ENCODE data around the gene VWA3B. TPM values are rescaled to one million over a fixed set of nuclear protein-coding genes. Genes with fewer than 3 reads are reported as not detected.

VWA3B gene
- total and polyA plus RNA-seq, 2 of the 4 experiments (the other 2 are of a cell fraction) = not detected

GRCh38 chr2:98309580-98309979, 222.6 kb downstream of the VWA3B start:
- Histone ChIP-seq H3K4me1 (ENCODE audit: control insufficient read depth, insufficient read depth, low read length) (no peaks in the 10 kb centered on the region), H2BK20ac (ENCODE audit: low read depth, low read length) (no peak overlapping the region), H3K27ac (ENCODE audit: insufficient read depth, low read length) (no peak overlapping the region), H3K9ac (ENCODE audit: low read depth, low read length) (no peak overlapping the region), H3K56ac (ENCODE audit: extremely low read depth, insufficient read depth, low read length) (no peak overlapping the region), H4K20me1 (ENCODE audit: insufficient read depth, low read length) (no peaks in the 10 kb centered on the region), H2AK5ac (ENCODE audit: low read depth, low read length) (no peak overlapping the region), H3K4ac (ENCODE audit: low read depth, low read length) (no peak overlapping the region), H3K27me3 (ENCODE audit: control insufficient read depth, insufficient read depth, low read length) (peaks cover 8% of the 10 kb centered on the region), H3K79me1 (ENCODE audit: low read depth in 1 of 2, low read length in 2 of 2) (no peaks in the 10 kb centered on the region), H3K14ac (replicated peaks; ENCODE audit: low read depth, low read length) (no peak overlapping the region), H3K23ac (ENCODE audit: low read depth, low read length) (no peak overlapping the region), H3K18ac (ENCODE audit: low read depth, low read length) (no peak overlapping the region), H3K9me3 (ENCODE audit: control insufficient read depth, insufficient read depth, low read length) (no peaks in the 10 kb centered on the region), H2BK5ac (ENCODE audit: low read depth, low read length, poor library complexity, severe bottlenecking) (no peak overlapping the region), H2BK15ac (ENCODE audit: low read depth, low read length) (no peak overlapping the region), H2AK9ac (replicated peaks; ENCODE audit: low read depth, low read length, poor library complexity) (no peak overlapping the region), H4K8ac (ENCODE audit: low read depth in 2 of 2, low read length in 2 of 2) (no peak overlapping the region), H2AFZ (replicated peaks; ENCODE audit: low read length, poor library complexity) (no peak overlapping the region), H3K4me3 (ENCODE audit: insufficient read depth, low read depth, low read length) (no peak overlapping the region), H2BK120ac (ENCODE audit: low read depth, low read length) (no peak overlapping the region), H3K36me3 (ENCODE audit: control insufficient read depth, insufficient read depth, low read length) (no peaks in the 10 kb centered on the region), H4K5ac (ENCODE audit: low read depth, low read length) (no peak overlapping the region), H3K4me2 (ENCODE audit: low read depth, low read length) (no peak overlapping the region), H3K9me1 (ENCODE audit: insufficient read depth, low read length) (no peaks in the 10 kb centered on the region), H4K91ac (ENCODE audit: insufficient read depth, low read depth, low read length) (no peak overlapping the region)
- intact Hi-C loops (cut with micrococcal nuclease) (no loop called here), in situ Hi-C loops (cut with MboI; ENCODE audit: low sequenced_read_pairs) (no loop called here), dilution Hi-C loops (cut with HindIII; ENCODE audit: low sequenced_read_pairs, unreplicated experiment) (no loop called here)
- TF ChIP-seq NFE2L2 (IDR thresholded peaks at IDR 0.05; ENCODE audit: low read depth, low read length) (no peak), ELK1 (IDR thresholded peaks at IDR 0.05; ENCODE audit: borderline replicate concordance, low read depth, low read length) (no peak), RCOR1 (IDR thresholded peaks at IDR 0.05; ENCODE audit: insufficient replicate concordance, low read length) (no peak), CHD1 (IDR thresholded peaks at IDR 0.05; ENCODE audit: low read depth, low read length) (no peak), POLR2A (IDR thresholded peaks at IDR 0.05; ENCODE audit: low read depth, low read length) (no peak), RAD21 (IDR thresholded peaks at IDR 0.05; ENCODE audit: low read length) (no peak), CEBPB (IDR thresholded peaks at IDR 0.05; ENCODE audit: low read depth, low read length) (no peak)
- ChIA-PET CTCF (no interaction called here), POLR2A (ENCODE audit: unreplicated experiment) (no interaction called here)
- 83% methylated on average over 4 of the region's 11 CpGs; no CpG with 5 or more reads in 1 of the 2 experiments for WGBS, 2 experiments (ENCODE audit: extremely low coverage in 2 of 2, insufficient read length in 1 of 2)
- DNase-seq = no peak
- ATAC-seq (ENCODE audit: low read depth) = no peak
- no TSS peak for BruUV-seq (replicated peaks)

Data from IMR-90 (cell line).